Glutamatergic neuron (in vitro differentiated cells): Measurements from ENCODE around the gene MORF4L1. TPM values are rescaled to one million over a fixed set of nuclear protein-coding genes. Genes with fewer than 3 reads are reported as not detected.
A peak's percentile ranks its signal among the peaks of the same experiment; 100 is the strongest.
"Not testable (repeated sequence)": the region's sequence is repeated elsewhere in the genome, so short reads cannot be mapped to it uniquely, and the experiment has no call there.

Experiments used
- DNase-seq: peaks from one replicate; pipeline ENCODE4 v3.0.0; 2022
- H3K27ac Mint-ChIP-seq: one replicate; pipeline ENCODE4 v1.8.0; 2020; ENCODE audit warnings: mild to moderate bottlenecking, mixed read lengths, inconsistent platforms; ENCODE audit not compliant: unreplicated experiment
- H3K27me3 Mint-ChIP-seq: one replicate; pipeline ENCODE4 v1.8.0; 2020; ENCODE audit warnings: mild to moderate bottlenecking, moderate library complexity, mixed read lengths, inconsistent platforms; ENCODE audit not compliant: unreplicated experiment
- H3K36me3 Mint-ChIP-seq: one replicate; pipeline ENCODE4 v1.8.0; 2020; ENCODE audit warnings: mild to moderate bottlenecking, mixed read lengths, inconsistent platforms; ENCODE audit not compliant: unreplicated experiment
- H3K4me1 Mint-ChIP-seq: one replicate; pipeline ENCODE4 v1.8.0; 2020; ENCODE audit warnings: mild to moderate bottlenecking, low read depth, mixed read lengths, inconsistent platforms; ENCODE audit not compliant: unreplicated experiment
- H3K4me3 Mint-ChIP-seq: one replicate; pipeline ENCODE4 v1.8.0; 2020; ENCODE audit warnings: mild to moderate bottlenecking, mixed read lengths, inconsistent platforms; ENCODE audit not compliant: unreplicated experiment
- H3K9me3 Mint-ChIP-seq: one replicate; pipeline ENCODE4 v1.8.0; 2020; ENCODE audit warnings: mild to moderate bottlenecking, moderate library complexity, mixed read lengths, inconsistent platforms; ENCODE audit not compliant: unreplicated experiment
- CTCF ChIP-seq: fragments of 200-600 bp; sonication (generic); IDR thresholded peaks from one replicate; pipeline ENCODE4 v1.5.0; 2021; ENCODE audit not compliant: partially characterized antibody, unreplicated experiment
- total RNA-seq: library from RNA; stranded (reverse); fragmentation: NEBNext Ultra II Directional; extraction: Animal tissue kit (Norgen Biotek cat#: 25700); gene quantifications from one replicate; pipeline ENCODE4 v1.2.1, GENCODE V29; 2021; ENCODE audit not compliant: unreplicated experiment

MORF4L1 gene
- total RNA-seq, 1 donor from 2014 or later = 379 TPM

- no peak for DNase-seq
- H3K27ac Mint-ChIP-seq = no peak overlapping the region
Measured at GRCh38 chr15:78840661-78841375, 31.9 kb upstream of the MORF4L1 start.

GRCh38 chr15:78841376-78841706, 31.3 kb upstream of the MORF4L1 start:
- H3K27me3 Mint-ChIP-seq = peaks cover 5% of the 10 kb centered on the region
- H3K4me1 Mint-ChIP-seq = peaks cover 11% of the 10 kb centered on the region
- H3K36me3 Mint-ChIP-seq = no peaks in the 10 kb centered on the region
- TF ChIP-seq CTCF = no peak
- H3K9me3 Mint-ChIP-seq = peaks cover 2% of the 10 kb centered on the region
- no peak for DNase-seq
- no peak overlapping the region for H3K27ac Mint-ChIP-seq
- no peak overlapping the region for H3K4me3 Mint-ChIP-seq

More at GRCh38 chr15:78840661-78841375, 31.9 kb upstream of the MORF4L1 start:
- Mint-ChIP-seq H3K4me3 (no peak overlapping the region), H3K4me1 (peaks cover 11% of the 10 kb centered on the region), H3K27me3 (peaks cover 4% of the 10 kb centered on the region), H3K36me3 (no peaks in the 10 kb centered on the region), H3K9me3 (peaks cover 2% of the 10 kb centered on the region)
- no peak for TF ChIP-seq CTCF

DNA sequence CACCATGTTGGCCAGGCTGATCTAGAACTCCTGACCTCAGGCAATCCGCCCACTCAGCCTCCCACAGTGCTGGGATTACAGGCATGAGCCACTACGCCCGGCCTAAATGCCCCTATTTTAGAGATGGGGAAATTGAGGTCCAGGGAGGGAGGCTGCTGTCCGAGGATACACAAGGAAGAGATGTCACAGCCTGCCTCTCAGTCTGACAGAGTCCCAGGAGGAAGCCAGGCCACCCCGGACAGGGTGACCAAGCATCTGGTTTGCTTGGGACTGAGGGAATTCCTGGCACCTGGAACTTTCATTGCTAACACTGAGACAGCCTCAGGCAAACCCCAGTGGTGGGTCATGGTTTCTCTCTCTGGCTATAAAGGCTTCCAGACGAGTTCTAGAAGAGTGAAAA, 30.8 kb upstream of the MORF4L1 start:
- peaks cover 5% of the 10 kb centered on the region for H3K27me3 Mint-ChIP-seq
- H3K4me3 Mint-ChIP-seq = no peak overlapping the region
- no peak for DNase-seq
- H3K4me1 Mint-ChIP-seq = peaks cover 11% of the 10 kb centered on the region
- no peaks in the 10 kb centered on the region for H3K36me3 Mint-ChIP-seq
- H3K9me3 Mint-ChIP-seq = peaks cover 2% of the 10 kb centered on the region
- no peak for TF ChIP-seq CTCF
- no peak overlapping the region for H3K27ac Mint-ChIP-seq

GRCh38 chr15:78842519-78842918, 30.2 kb upstream of the MORF4L1 start:
- no peak for TF ChIP-seq CTCF

DNA sequence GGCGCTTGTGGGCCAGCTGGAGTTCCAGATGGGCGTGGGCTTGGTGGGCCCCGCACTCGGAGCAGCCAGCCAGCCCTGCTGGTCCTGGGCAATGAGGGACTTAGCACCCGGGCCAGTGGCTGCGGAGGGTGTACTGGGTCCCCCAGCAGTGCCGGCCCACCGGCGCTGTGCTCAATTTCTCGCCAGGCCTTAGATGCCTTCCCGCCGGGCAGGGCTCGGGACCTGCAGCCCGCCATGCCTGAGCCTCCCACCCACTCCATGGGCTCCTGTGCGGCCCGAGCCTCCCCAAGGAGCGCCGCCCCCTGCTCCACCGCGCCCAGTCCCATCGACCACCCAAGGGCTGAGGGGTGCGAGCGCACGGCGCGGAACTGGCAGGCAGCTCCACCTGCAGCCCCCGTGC, 25.8 kb upstream of the MORF4L1 start:
- not testable (repeated sequence) for H3K4me1 Mint-ChIP-seq, DNase-seq, H3K27me3 Mint-ChIP-seq, H3K9me3 Mint-ChIP-seq, H3K27ac Mint-ChIP-seq, H3K36me3 Mint-ChIP-seq, H3K4me3 Mint-ChIP-seq

More at GRCh38 chr15:78842519-78842918, 30.2 kb upstream of the MORF4L1 start:
- Mint-ChIP-seq H3K4me1 (peaks cover 11% of the 10 kb centered on the region), H3K4me3 (no peak overlapping the region), H3K9me3 (peaks cover 2% of the 10 kb centered on the region), H3K36me3 (no peaks in the 10 kb centered on the region), H3K27me3 (peaks cover 5% of the 10 kb centered on the region), H3K27ac (no peak overlapping the region)
- DNase-seq = no peak

DNA sequence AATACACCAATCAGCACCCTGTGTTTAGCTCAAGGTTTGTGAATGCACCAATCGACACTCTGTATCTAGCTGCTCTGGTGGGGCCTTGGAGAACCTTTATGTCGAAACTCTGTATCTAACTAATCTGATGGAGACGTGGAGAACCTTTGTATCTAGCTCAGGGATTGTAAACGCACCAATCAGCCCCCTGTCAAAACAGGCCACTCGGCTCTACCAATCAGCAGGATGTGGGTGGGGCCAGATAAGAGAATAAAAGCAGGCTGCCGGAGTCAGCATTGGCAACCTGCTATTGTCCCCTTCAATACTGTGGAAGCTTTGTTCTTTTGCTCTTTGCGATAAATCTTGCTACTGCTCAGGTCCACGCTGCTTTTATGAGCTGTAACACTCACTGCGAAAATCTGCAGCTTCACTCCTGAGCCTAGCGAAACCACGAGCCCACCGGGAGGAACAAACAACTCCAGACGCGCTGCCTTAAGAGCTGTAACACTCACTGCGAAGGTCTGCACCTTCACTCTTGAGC, 25.2 kb upstream of the MORF4L1 start:
- not testable (repeated sequence) for H3K27me3 Mint-ChIP-seq, DNase-seq, H3K4me1 Mint-ChIP-seq, H3K9me3 Mint-ChIP-seq, H3K36me3 Mint-ChIP-seq, H3K4me3 Mint-ChIP-seq
- H3K27ac Mint-ChIP-seq = peak overlapping the region; percentile 33
